Lung microvascular endothelial cell (primary cell): ENCODE results near the gene ADGRL1. TPM values are rescaled to one million over a fixed set of nuclear protein-coding genes. Genes with fewer than 3 reads are reported as not detected.
"Not testable (repeated sequence)": the region's sequence is repeated elsewhere in the genome, so short reads cannot be mapped to it uniquely, and the experiment has no call there.

Experiments used
- DNase-seq, 2 donors: peaks; one replicate each; pipeline versions ENCODE4 v3.0.0 to v3.0.0-alpha.2; 2010; ENCODE audit warnings: low read depth in 2 of 2
- total RNA-seq: library from RNA; depleted of rRNA; stranded (reverse); fragments of >200 nt; gene quantifications from 2 replicates; pipeline ENCODE4 v1.2.1, GENCODE V29; 2014

The ADGRL1 gene
- total RNA-seq, 1 donor from 2014 or later = 5.4 TPM

- no peak for DNase-seq
Measured at GRCh38 chr19:14162871-14163297, 43.1 kb downstream of the ADGRL1 start.

- DNase-seq = no peak
Measured at GRCh38 chr19:14161305-14161704, 44.7 kb downstream of the ADGRL1 start.

- DNase-seq = no peak
Measured at GRCh38 chr19:14160017-14160703, 45.8 kb downstream of the ADGRL1 start.

- no peak for DNase-seq
Measured at GRCh38 chr19:14159059-14159458, 46.9 kb downstream of the ADGRL1 start.

- no peak for DNase-seq
Measured at GRCh38 chr19:14158276-14159023, 47.5 kb downstream of the ADGRL1 start.

GRCh38 chr19:14156971-14157717 lies 48.8 kb downstream of the ADGRL1 start:
- no peak for DNase-seq

- no peak for DNase-seq
Measured at GRCh38 chr19:14156122-14156521, 49.8 kb downstream of the ADGRL1 start.

- DNase-seq = no peak
Measured at GRCh38 chr19:14155371-14155770, 50.6 kb downstream of the ADGRL1 start.

- DNase-seq = no peak
Measured at GRCh38 chr19:14152713-14153112, 53.3 kb downstream of the ADGRL1 start.

GRCh38 chr19:14150770-14151661 lies 55.0 kb downstream of the ADGRL1 start:
- no peak for DNase-seq

- peak in 1 of 2 donors; percentile 29 for DNase-seq
Measured at GRCh38 chr19:14150041-14150769, 55.8 kb downstream of the ADGRL1 start.

GRCh38 chr19:14149509-14149994 lies 56.4 kb downstream of the ADGRL1 start:
- peak; percentile 58 to 90 for DNase-seq

GRCh38 chr19:14148751-14149410 lies 57.1 kb downstream of the ADGRL1 start:
- DNase-seq = no peak

GRCh38 chr19:14147797-14148605 lies 58.0 kb downstream of the ADGRL1 start:
- DNase-seq = peak; percentile 73 to 86

- no peak for DNase-seq
Measured at GRCh38 chr19:14146789-14147216, 59.2 kb downstream of the ADGRL1 start.

GRCh38 chr19:14146169-14146568 lies 59.8 kb downstream of the ADGRL1 start:
- DNase-seq = not testable (repeated sequence)

GRCh38 chr19:14145381-14145780 lies 60.6 kb downstream of the ADGRL1 start:
- no peak for DNase-seq

GRCh38 chr19:14142262-14143190 lies 63.4 kb downstream of the ADGRL1 start:
- DNase-seq = no peak
